Hippocampal formation (tissue), 2 donors: ENCODE data around the gene CDH4.

Experiments used
- DNase-seq, 2 donors: peaks; one replicate each; lab custom pipeline; 2025; lab: John Stamatoyannopoulos, UW

The CDH4 gene

GRCh38 chr20:61487346-61487996 lies 235.4 kb downstream of the CDH4 start:
- no peak for DNase-seq

GRCh38 chr20:61487997-61488371 lies 235.9 kb downstream of the CDH4 start:
- no peak for DNase-seq

- no peak for DNase-seq
Measured at GRCh38 chr20:61490721-61491120, 238.7 kb downstream of the CDH4 start.

GRCh38 chr20:61492065-61492464 lies 240.0 kb downstream of the CDH4 start:
- no peak for DNase-seq

- DNase-seq: no peak
Measured at GRCh38 chr20:61493798-61494305, 241.8 kb downstream of the CDH4 start.

DNA sequence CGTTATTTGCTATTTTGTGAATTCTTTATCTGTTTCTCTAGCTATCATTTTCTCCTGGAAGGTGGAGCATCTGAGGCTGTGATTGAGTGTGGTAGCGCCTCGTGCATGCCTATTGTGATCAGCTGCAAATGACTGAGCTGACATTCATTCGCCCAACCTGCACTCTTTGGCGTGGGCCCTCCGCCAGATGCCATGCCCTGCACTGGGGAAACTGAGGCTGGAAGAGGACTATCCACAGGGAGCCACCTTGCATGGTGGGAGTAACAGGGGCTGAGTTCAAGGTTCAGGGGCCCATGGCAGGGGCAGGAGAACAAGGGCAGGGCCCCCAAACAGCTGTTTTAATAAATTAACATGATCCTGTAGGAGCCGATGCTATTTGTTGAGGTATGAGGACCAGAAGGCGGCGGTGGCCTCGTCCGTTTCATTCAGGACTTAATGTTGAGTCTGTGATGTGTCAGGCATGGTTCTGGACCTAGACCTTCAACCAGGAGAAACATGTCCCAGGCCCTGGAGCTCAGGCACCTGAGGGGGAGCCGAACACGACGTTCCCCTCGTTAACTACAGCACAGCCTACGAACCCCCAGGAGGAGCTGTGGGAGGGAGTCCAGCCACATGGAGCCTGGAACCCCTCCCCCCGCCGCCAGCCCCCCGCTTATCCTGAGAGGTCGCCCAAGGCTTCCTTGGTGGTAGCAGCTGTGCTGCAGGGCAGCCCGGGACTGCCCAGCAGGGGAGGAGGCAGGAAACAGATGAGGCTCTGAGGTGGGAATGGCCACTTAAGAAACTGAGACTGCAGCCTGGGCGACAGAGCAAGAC lies 242.9 kb downstream of the CDH4 start:
- DNase-seq: no peak

DNA sequence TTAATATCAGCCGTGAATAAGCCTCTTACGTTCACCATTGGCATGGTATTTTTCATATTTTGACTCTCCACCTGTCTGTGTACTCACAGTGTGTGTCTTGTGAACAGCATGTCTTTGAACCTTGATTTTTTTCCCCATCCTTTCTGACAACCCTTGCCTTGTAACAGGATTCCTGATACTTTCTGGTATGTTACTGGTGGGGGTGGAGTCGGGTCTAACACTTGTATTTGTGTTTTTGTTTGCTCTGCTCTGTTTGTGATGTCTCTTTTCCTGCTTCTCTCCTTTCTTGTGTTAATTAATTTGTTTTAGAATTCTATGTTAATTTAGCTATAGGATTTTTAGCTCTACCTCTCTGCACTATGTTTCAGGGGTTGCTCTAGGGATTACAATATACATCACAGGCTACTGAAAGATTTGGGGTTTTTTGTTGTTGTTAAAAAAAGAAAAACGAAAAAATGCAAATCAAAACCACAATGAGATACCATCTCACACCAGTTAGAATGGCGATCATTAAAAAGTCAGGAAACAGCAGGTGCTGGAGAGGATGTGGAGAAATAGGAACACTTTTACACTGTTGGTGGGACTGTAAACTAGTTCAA lies 245.1 kb downstream of the CDH4 start:
- no peak for DNase-seq

- DNase-seq: no peak
Measured at GRCh38 chr20:61499859-61500554, 247.9 kb downstream of the CDH4 start.

DNA sequence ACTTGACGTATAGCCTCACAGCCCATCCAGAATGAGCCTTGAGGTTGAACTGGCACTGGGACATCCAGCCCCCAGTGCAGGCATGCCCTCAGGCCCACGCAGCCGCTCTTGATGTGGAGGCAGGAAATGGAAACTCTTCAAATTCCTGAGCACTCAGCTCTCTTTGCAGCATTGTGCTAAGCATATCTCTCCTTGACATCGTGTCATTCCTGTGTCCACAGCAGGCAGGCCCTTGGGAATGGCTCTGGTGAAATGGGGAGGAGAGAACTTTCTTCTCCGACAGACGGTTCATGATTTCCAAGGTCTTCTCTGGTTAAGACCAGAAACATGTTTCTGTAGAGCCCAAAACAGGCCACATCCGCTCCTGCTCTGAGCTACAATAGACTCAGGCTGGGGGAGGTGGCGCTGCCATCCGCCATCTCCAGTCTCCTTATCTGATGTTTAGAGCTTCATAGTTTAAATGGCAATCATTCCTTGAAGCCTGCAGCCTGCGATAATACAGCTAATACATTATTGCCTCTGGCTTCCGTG lies 248.8 kb downstream of the CDH4 start:
- DNase-seq: no peak

- no peak for DNase-seq
Measured at GRCh38 chr20:61502433-61502832, 250.4 kb downstream of the CDH4 start.

- no peak for DNase-seq
Measured at GRCh38 chr20:61503106-61503505, 251.0 kb downstream of the CDH4 start.

DNA sequence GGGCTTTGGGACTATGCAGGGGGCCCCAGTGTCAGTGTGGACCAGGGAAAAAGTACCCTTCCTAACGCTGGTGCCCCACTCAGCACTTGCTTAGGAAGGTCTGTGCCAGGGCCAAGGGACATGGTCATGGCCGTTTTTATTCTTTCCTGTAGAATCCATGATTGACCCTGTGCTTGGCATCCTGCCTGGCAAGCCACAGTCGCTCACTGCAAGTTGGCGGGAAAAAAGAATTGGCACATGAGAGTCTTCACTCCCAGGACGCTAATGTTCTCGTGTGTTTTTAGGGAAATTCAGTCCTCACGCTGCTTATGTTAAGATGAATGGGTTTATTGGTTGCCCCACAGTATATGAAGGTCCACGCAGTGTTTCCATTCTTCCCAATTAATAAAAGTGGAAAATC lies 253.4 kb downstream of the CDH4 start:
- DNase-seq: no peak

GRCh38 chr20:61507778-61508177 lies 255.7 kb downstream of the CDH4 start:
- DNase-seq: no peak

DNA sequence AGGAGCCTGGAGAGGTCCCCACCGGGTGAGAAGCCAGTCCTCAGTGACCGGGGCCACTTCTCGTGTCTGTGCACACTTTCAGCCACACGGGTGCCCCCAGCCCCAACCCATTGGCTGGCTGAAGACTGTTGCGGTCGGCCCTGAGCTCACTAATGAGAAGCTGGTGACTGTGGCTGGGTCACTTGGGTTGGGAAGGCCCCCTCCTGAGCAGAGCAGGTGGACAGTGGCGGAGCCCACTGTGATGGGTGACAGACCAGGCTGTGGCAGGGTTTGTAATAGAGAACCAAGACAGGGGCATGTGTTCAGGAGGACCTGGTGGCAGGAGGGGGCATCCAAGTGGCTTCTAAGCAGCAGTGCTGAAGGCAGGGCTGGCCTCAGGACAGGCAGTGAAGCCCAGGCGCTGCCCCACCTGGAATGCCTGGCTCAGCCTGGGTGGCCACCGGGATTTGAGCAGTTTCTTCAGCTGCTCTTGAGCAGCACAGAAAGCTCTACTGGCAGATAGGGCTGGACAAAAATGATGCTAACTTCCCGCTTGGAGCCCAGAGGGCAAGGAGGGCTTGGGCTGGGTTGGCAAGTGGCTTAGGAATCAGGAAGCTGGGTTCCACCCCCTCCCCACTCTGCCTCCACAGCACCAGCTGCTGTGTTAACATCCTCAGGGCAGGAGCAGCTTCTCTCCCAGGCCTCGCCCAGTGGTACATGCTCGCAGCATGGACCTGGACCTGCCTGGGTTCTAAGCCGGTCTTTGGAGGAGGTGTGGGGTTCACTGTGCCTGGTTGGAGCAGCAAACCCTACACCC lies 256.4 kb downstream of the CDH4 start:
- DNase-seq: no peak

- DNase-seq: no peak
Measured at GRCh38 chr20:61510778-61511330, 258.8 kb downstream of the CDH4 start.

GRCh38 chr20:61512475-61512874 lies 260.4 kb downstream of the CDH4 start:
- DNase-seq: no peak

DNA sequence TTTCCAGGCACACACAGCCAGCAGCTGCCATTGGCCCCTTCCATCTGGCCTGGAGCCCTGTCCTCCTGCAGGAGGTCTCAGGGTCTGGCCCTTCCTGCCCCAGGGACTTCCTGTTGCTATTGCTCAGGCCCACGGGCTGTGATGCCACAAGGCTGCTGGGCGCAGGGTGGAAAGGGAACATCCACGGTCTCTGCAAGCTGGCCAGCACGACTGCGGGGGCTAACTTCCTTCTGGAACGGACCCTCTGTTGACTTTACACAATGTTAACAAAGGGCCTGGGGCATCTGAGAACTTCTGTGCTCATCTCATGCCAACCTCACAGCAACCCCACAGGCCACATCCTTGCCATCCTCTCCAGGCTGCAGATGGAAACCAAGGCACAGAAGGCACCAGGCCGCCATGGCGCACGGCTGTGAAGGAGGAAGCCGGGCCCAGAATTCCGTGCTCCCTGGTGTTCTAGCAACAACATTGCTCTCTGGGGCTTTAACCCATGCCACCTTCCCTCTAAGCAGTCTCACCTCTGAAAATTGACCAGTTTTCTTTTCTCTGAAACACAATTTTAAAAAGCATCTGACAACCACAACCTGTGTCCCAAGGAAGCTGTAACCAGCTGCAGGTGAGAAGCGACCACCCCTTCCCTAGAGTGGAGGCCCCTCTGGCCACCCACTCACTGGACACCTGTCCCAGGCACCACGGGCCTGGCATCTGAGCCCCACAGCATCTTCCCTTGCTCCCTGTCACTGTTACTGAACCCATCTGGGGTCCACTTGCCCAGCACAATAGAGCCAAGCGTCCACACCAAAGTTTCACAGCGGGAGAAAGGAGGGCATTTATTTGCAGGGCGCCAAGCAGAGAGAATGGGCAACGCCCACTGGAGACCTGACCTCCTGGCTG lies 261.3 kb downstream of the CDH4 start:
- DNase-seq: no peak

DNA sequence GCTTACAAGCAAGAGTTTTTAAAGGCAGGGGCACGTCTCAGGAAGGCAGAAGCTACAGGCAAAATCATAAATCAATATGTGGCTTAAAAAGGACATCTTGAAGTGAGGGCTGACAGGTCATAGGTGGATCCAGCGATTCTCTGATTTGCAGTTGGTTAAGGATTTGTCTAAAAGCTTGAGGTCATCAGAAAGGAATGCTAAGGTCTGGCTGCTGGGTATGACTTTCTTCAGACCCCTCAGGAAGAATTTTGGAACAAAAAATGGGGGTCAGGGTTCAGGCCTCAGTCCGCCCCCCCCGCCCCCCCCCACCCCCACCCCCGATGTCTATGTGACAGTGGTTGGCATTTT lies 261.9 kb downstream of the CDH4 start:
- DNase-seq: no peak

GRCh38 chr20:61514396-61514795 lies 262.3 kb downstream of the CDH4 start:
- no peak for DNase-seq
